Vagina (tissue), 2 donors: ENCODE data around the gene CYP20A1.

Source experiments
- POLR2A ChIP-seq, 2 donors: fragments of 450-650 bp; IDR thresholded peaks; one replicate each; pipeline ENCODE4 v1.6.1; 2017; ENCODE audit warnings: antibody characterized with exemption in 2 of 2, mild to moderate bottlenecking in 2 of 2, moderate library complexity in 2 of 2
- POLR2AphosphoS5 ChIP-seq, 2 donors: sonication (generic); formaldehyde crosslinking; IDR thresholded peaks; one replicate each; pipeline ENCODE4 v1.9.0; 2017; ENCODE audit warnings: antibody characterized with exemption in 2 of 2, mild to moderate bottlenecking in 2 of 2, low read depth in 1 of 2; ENCODE audit not compliant: insufficient read depth in 1 of 2
- TF ChIP-seq, protein P1 (sequence below), 3 experiments: fragments of 450-650 bp in 2 of 3; fragments of 200-600 bp in 1 of 3; sonication (generic) in 1 of 3; IDR thresholded peaks; one replicate each; pipeline ENCODE4 v1.5.1; 2017 to 2019; ENCODE audit warnings: antibody characterized with exemption in 3 of 3, mild to moderate bottlenecking in 2 of 3, moderate library complexity in 2 of 3

DNA sequence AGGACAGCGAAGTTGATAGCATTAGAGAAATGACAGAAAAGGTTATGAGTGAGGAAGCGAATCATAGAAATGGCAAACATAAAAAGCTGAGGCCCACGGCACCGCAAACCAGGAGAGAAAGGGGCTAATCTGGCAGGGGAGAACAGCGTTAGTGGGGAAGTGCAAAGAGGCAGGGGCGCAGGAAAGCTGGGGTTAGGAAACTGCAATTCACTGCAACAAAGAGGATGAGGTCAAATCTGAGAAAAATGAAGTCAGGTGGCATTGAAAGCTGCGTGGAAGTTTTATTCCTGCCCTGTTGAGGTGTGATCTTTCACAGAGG, 88.7 kb downstream of the CYP20A1 start:
- TF ChIP-seq POLR2A (IDR thresholded peaks at IDR 0.05) (no peak), POLR2AphosphoS5 (IDR thresholded peaks at IDR 0.05; ENCODE audit: insufficient read depth in 1 of 2, low read depth in 1 of 2) (no peak)
- TF ChIP-seq, protein P1, sequence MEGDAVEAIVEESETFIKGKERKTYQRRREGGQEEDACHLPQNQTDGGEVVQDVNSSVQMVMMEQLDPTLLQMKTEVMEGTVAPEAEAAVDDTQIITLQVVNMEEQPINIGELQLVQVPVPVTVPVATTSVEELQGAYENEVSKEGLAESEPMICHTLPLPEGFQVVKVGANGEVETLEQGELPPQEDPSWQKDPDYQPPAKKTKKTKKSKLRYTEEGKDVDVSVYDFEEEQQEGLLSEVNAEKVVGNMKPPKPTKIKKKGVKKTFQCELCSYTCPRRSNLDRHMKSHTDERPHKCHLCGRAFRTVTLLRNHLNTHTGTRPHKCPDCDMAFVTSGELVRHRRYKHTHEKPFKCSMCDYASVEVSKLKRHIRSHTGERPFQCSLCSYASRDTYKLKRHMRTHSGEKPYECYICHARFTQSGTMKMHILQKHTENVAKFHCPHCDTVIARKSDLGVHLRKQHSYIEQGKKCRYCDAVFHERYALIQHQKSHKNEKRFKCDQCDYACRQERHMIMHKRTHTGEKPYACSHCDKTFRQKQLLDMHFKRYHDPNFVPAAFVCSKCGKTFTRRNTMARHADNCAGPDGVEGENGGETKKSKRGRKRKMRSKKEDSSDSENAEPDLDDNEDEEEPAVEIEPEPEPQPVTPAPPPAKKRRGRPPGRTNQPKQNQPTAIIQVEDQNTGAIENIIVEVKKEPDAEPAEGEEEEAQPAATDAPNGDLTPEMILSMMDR (IDR thresholded peaks at IDR 0.05) = no peak
